ENCODE measurements around the gene FTO.

FTO gene

DNA sequence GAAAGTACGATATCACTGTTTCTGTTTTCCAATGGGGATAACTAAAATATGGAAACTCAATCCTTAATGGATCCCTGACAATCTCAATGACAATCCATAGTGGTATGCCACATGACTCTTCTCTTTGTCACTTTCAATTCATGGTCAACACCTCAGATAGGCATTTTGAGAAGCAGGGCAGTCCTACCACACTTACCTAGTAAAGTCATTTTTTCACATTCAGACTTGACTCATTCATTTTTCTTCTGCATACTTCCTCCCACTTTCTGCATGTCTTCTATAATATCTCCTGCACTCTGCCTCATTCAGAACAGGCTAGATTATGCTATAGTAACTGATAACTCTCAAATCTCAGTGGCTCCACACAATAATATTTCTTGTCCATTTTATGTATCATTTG is 117.5 kb downstream of the FTO start:
- no peak overlapping the region for H3K4me3 ChIP-seq (ENCODE audit: control insufficient read depth, low read depth, low read length)
- TF ChIP-seq, protein P1, sequence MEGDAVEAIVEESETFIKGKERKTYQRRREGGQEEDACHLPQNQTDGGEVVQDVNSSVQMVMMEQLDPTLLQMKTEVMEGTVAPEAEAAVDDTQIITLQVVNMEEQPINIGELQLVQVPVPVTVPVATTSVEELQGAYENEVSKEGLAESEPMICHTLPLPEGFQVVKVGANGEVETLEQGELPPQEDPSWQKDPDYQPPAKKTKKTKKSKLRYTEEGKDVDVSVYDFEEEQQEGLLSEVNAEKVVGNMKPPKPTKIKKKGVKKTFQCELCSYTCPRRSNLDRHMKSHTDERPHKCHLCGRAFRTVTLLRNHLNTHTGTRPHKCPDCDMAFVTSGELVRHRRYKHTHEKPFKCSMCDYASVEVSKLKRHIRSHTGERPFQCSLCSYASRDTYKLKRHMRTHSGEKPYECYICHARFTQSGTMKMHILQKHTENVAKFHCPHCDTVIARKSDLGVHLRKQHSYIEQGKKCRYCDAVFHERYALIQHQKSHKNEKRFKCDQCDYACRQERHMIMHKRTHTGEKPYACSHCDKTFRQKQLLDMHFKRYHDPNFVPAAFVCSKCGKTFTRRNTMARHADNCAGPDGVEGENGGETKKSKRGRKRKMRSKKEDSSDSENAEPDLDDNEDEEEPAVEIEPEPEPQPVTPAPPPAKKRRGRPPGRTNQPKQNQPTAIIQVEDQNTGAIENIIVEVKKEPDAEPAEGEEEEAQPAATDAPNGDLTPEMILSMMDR (IDR thresholded peaks at IDR 0.05; ENCODE audit: control insufficient read depth, insufficient read depth, low read depth, low read length, missing control alignments): no peak
- no peak for DNase-seq (ENCODE audit: low read depth)

DNA sequence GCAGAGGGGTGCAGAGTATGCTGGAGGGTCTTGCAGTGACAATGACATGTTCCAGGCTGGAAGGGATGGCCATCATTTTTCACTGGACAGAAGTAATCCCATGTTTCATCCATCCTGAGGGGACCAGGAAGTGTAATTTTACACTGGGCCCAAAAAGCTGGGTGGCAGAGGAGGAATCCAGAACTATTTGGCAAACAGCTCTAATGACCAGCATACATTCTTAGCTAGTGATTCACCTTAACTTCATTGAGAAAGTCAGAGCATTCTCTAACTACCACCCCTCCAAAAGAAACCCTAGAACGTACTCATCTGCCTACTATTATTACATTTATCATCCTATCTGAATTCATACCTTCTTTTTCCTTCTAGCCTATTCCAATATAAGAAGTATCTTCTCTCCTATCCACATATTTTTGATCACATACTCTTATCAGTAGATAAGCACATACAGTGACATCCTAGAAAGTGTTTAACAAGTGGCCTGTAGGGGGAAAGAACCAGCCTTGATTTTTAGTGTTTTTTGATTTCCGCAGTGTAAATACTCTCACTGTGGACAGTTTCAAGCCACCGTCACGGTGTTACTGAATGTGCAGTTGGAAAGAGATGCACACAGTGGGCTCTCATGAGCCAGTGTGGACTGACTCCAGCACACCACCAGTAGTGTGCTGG is 118.1 kb downstream of the FTO start:
- peak; percentile 62 for DNase-seq (ENCODE audit: low read depth)
- no peak overlapping the region for H3K4me3 ChIP-seq (ENCODE audit: control insufficient read depth, low read depth, low read length)
- TF ChIP-seq, protein P1 (IDR thresholded peaks at IDR 0.05; ENCODE audit: control insufficient read depth, insufficient read depth, low read depth, low read length, missing control alignments): no peak

DNA sequence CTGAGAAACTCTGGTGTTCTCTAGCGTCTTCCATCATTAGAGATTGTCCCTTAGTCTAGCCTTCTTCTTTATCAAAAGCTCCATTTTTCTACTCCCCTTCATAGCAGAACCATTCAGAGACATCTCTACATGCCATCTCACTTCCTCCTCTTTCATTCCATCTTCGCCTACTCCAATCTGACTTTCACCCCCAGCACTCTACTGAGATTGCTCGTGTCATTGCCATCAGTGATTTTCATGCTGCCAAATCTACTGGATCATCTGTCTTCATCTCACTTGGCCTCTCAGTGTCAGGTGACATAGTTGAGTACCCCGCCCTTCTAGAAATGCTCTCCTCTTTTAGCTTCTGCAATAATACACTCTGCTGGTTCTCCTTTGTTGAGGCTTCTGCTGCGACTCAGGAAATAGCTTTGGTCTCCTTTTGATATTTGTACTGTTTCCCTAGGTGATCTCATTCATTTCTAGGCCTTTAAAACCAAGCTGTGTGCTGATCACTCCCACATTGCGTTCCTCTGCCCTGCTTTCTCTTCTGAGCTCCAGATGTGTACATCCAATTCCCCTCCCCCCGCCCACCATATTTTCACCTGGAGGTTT is 119.1 kb downstream of the FTO start:
- no peak overlapping the region for H3K4me3 ChIP-seq (ENCODE audit: control insufficient read depth, low read depth, low read length)
- no peak for DNase-seq (ENCODE audit: low read depth)
- TF ChIP-seq, protein P1 (IDR thresholded peaks at IDR 0.05; ENCODE audit: control insufficient read depth, insufficient read depth, low read depth, low read length, missing control alignments): no peak

DNA sequence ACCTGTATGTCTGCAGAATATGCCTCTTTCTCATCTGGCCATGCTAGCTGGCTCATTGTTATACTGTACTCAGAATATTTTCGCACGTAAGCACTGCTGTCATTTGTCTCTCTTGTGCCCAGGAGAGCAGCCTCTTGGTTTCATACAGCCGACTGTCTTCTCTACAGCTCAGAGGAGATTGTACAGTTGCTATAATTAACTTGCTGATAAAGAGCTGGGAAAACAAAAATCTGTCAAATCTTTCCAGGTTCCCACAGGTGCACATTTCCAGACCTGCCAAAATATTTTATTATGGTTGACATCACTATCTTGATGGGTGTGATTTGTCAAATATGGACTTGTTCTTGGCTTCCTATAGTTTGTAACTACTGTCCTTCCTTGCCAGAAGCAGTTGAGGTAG is 122.7 kb downstream of the FTO start:
- no peak overlapping the region for H3K4me3 ChIP-seq (ENCODE audit: control insufficient read depth, low read depth, low read length)
- TF ChIP-seq, protein P1 (IDR thresholded peaks at IDR 0.05; ENCODE audit: control insufficient read depth, insufficient read depth, low read depth, low read length, missing control alignments): no peak
- no peak for DNase-seq (ENCODE audit: low read depth)

DNA sequence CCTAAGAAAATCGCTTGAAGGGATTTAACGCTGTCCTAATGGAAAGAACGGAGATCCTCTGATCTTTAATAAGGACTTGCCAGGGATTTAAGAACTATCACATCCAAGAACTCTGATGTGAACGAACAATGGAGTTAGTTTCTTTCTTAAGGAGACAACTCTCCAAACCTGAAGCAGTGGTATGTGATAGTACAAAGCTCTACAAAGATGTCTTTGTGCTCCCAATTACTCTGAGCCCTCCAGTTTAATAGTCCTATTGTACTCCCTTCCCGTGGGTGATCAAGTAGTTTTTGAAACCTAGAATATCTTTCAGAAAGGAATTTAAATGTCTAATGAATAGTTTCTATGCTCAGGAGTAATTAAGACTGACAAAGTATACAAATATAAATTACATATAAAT is 123.8 kb downstream of the FTO start:
- no peak for DNase-seq (ENCODE audit: low read depth)
- TF ChIP-seq, protein P1 (IDR thresholded peaks at IDR 0.05; ENCODE audit: control insufficient read depth, insufficient read depth, low read depth, low read length, missing control alignments): no peak
- H3K4me3 ChIP-seq (ENCODE audit: control insufficient read depth, low read depth, low read length): no peak overlapping the region

DNA sequence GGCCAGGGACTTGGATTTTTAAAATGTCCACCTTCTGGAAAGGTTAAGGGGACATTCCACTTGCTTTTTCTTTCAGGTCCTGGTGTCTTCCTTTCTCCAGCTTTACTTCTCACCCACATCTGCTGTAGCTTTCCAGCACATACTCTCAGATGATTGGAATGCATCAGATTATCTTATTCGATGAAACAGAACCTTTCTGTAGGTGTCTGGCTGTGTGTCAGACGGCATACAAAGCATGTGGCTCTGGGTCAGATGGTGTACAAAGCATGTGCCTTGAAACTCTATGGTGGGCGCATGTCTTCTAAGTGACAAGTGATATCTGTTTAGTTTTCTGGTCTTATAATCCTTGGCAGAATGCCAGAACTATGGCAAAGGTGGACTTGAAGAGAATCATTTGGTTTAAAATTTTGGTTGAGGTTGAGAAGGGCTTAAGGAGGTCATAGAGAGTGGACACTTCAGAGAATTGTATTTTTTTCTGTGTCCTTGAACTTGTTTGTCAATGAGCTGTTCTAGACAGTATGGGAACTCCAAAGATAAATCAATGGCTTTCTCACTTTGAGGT is 125.3 kb downstream of the FTO start:
- TF ChIP-seq, protein P1 (IDR thresholded peaks at IDR 0.05; ENCODE audit: control insufficient read depth, insufficient read depth, low read depth, low read length, missing control alignments): no peak
- DNase-seq (ENCODE audit: low read depth): no peak
- no peak overlapping the region for H3K4me3 ChIP-seq (ENCODE audit: control insufficient read depth, low read depth, low read length)

Data from AG09309 (cell line).